Measurements from ENCODE around the gene MAN1C1. TPM values are rescaled to one million over a fixed set of nuclear protein-coding genes. Genes with fewer than 3 reads are reported as not detected.

Gene MAN1C1
- total RNA-seq, 1 experiment from 2014 or later, result 1.2 TPM

DNA sequence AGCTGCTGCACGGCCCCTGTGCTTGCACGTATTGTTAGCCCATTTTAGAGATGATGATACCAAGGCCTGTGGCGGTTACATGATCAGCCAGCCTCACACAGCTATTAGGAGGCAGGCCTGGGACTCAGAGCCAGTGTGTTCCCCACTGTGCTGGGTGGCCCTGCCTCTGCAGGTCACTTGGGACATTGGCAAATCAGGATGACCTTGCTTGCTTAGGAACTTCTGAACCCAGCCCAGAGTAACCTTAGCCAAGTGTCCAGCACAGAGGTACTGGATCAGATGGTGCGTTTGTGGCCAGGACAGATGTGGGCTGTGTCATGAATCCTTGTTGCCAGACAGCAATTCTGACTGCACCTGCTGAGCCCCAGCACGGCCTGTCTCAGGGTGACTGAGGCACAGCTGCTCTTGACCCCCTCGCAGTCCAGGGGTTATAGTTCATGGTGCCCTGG, 45.0 kb upstream of the MAN1C1 start:
- no peak overlapping the region for H3K4me3 ChIP-seq (replicated peaks in 1 of 2; ENCODE audit: low read depth in 1 of 2, low read length in 2 of 2)
- no peaks in the 10 kb centered on the region for H3K9me3 ChIP-seq (ENCODE audit: control insufficient read depth in 1 of 2, insufficient read depth in 1 of 2, low read depth in 1 of 2, low read length in 2 of 2)
- CTCF ChIA-PET, result interaction anchor here (0.8 to 1.2 kb wide), 2 partner anchors 21 to 94 kb away, joined by 3 read pairs; no protein-coding TSS in a partner anchor

More for the DNA sequence above, 45.0 kb upstream of the MAN1C1 start:
- no peak overlapping the region for H3K4me2 ChIP-seq (ENCODE audit: low read length)
- DNase-seq (ENCODE audit: low read depth, low spot score) (no peak), ATAC-seq (no peak)
- H3K79me2 ChIP-seq (ENCODE audit: insufficient read depth, low read length), result no peaks in the 10 kb centered on the region
- peaks cover 33 to 60% of the 10 kb centered on the region in 2 experiments for H3K4me1 ChIP-seq (ENCODE audit: control insufficient read depth in 1 of 2, insufficient read depth in 2 of 2, low read length in 2 of 2)
- no peaks in the 10 kb centered on the region for H3K27me3 ChIP-seq (ENCODE audit: insufficient read depth, low read length)
- no TSS peak for BruUV-seq (replicated peaks)
- no peak overlapping the region for H2AFZ ChIP-seq (ENCODE audit: low read depth, low read length, poor library complexity, severe bottlenecking)
- no peaks in the 10 kb centered on the region for H3K9me2 ChIP-seq (ENCODE audit: insufficient read depth)
- intact Hi-C loops (cut with micrococcal nuclease), result no loop called here
- H4K20me1 ChIP-seq (ENCODE audit: insufficient read depth), result no peaks in the 10 kb centered on the region
- H3K9ac ChIP-seq (ENCODE audit: low read length), result no peak overlapping the region
- RAD21 ChIA-PET (ENCODE audit: low non-redundant PET in 1 of 2, low total read pairs in 2 of 2, uncharacterized antibody in 2 of 2, unreplicated experiment in 2 of 2), result no interaction called here
- TF ChIP-seq, protein P1, sequence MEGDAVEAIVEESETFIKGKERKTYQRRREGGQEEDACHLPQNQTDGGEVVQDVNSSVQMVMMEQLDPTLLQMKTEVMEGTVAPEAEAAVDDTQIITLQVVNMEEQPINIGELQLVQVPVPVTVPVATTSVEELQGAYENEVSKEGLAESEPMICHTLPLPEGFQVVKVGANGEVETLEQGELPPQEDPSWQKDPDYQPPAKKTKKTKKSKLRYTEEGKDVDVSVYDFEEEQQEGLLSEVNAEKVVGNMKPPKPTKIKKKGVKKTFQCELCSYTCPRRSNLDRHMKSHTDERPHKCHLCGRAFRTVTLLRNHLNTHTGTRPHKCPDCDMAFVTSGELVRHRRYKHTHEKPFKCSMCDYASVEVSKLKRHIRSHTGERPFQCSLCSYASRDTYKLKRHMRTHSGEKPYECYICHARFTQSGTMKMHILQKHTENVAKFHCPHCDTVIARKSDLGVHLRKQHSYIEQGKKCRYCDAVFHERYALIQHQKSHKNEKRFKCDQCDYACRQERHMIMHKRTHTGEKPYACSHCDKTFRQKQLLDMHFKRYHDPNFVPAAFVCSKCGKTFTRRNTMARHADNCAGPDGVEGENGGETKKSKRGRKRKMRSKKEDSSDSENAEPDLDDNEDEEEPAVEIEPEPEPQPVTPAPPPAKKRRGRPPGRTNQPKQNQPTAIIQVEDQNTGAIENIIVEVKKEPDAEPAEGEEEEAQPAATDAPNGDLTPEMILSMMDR (IDR thresholded peaks at IDR 0.05 in 2 of 3, conservative IDR thresholded peaks at IDR 0.05 in 1 of 3; ENCODE audit: borderline replicate concordance in 1 of 3, insufficient read depth in 1 of 3, low read depth in 2 of 3, low read length in 2 of 3), result no peak
- TF ChIP-seq EZH2 (IDR thresholded peaks at IDR 0.05) (no peak), SIN3A (IDR thresholded peaks at IDR 0.05; ENCODE audit: low read depth) (no peak), FOSL1 (IDR thresholded peaks at IDR 0.05; ENCODE audit: low read depth) (no peak), RAD21 (IDR thresholded peaks at IDR 0.05; ENCODE audit: low read depth) (no peak), YY1 (IDR thresholded peaks at IDR 0.05; ENCODE audit: extremely low read depth, insufficient replicate concordance, low read depth, low read length) (no peak), EGR1 (IDR thresholded peaks at IDR 0.05; ENCODE audit: low read depth) (no peak), ELF1 (IDR thresholded peaks at IDR 0.05; ENCODE audit: borderline replicate concordance, low read depth) (no peak), SP1 (IDR thresholded peaks at IDR 0.05; ENCODE audit: low read depth) (no peak), JUND (IDR thresholded peaks at IDR 0.05) (no peak), POLR2AphosphoS5 (IDR thresholded peaks at IDR 0.05; ENCODE audit: low read depth, low read length) (no peak), TCF7L2 (IDR thresholded peaks at IDR 0.05; ENCODE audit: borderline replicate concordance, extremely low read depth, insufficient read depth, insufficient read length) (no peak), CEBPB (IDR thresholded peaks at IDR 0.05; ENCODE audit: low read depth) (no peak)
- TF ChIP-seq, protein P2, sequence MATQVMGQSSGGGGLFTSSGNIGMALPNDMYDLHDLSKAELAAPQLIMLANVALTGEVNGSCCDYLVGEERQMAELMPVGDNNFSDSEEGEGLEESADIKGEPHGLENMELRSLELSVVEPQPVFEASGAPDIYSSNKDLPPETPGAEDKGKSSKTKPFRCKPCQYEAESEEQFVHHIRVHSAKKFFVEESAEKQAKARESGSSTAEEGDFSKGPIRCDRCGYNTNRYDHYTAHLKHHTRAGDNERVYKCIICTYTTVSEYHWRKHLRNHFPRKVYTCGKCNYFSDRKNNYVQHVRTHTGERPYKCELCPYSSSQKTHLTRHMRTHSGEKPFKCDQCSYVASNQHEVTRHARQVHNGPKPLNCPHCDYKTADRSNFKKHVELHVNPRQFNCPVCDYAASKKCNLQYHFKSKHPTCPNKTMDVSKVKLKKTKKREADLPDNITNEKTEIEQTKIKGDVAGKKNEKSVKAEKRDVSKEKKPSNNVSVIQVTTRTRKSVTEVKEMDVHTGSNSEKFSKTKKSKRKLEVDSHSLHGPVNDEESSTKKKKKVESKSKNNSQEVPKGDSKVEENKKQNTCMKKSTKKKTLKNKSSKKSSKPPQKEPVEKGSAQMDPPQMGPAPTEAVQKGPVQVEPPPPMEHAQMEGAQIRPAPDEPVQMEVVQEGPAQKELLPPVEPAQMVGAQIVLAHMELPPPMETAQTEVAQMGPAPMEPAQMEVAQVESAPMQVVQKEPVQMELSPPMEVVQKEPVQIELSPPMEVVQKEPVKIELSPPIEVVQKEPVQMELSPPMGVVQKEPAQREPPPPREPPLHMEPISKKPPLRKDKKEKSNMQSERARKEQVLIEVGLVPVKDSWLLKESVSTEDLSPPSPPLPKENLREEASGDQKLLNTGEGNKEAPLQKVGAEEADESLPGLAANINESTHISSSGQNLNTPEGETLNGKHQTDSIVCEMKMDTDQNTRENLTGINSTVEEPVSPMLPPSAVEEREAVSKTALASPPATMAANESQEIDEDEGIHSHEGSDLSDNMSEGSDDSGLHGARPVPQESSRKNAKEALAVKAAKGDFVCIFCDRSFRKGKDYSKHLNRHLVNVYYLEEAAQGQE (IDR thresholded peaks at IDR 0.05; ENCODE audit: low read depth), result no peak
- TF ChIP-seq, protein P3, sequence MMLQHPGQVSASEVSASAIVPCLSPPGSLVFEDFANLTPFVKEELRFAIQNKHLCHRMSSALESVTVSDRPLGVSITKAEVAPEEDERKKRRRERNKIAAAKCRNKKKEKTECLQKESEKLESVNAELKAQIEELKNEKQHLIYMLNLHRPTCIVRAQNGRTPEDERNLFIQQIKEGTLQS (IDR thresholded peaks at IDR 0.05), result no peak
- TF ChIP-seq, protein P4, sequence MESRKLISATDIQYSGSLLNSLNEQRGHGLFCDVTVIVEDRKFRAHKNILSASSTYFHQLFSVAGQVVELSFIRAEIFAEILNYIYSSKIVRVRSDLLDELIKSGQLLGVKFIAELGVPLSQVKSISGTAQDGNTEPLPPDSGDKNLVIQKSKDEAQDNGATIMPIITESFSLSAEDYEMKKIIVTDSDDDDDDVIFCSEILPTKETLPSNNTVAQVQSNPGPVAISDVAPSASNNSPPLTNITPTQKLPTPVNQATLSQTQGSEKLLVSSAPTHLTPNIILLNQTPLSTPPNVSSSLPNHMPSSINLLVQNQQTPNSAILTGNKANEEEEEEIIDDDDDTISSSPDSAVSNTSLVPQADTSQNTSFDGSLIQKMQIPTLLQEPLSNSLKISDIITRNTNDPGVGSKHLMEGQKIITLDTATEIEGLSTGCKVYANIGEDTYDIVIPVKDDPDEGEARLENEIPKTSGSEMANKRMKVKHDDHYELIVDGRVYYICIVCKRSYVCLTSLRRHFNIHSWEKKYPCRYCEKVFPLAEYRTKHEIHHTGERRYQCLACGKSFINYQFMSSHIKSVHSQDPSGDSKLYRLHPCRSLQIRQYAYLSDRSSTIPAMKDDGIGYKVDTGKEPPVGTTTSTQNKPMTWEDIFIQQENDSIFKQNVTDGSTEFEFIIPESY (IDR thresholded peaks at IDR 0.05; ENCODE audit: extremely low read depth, insufficient replicate concordance, low read length), result no peak
- no peaks in the 10 kb centered on the region for H3K36me3 ChIP-seq (ENCODE audit: control insufficient read depth in 1 of 2, insufficient read depth in 2 of 2, low read length in 2 of 2)
- POLR2A ChIA-PET, result no interaction called here
- H3K27ac ChIP-seq (ENCODE audit: low read depth, low read length), result no peak overlapping the region

Measured in HCT116 (cell line).